Activated T-cell treated with anti-CD3 and anti-CD28 coated beads for 4 hours (primary cell): ENCODE results near the gene CDC16.

Experiments
- DNase-seq: peaks from one replicate; pipeline ENCODE4 v3.0.0-alpha.2; 2020

Gene CDC16

GRCh38 chr13:114264886-114265611, 30.4 kb downstream of the CDC16 start:
- no peak for DNase-seq

GRCh38 chr13:114266241-114266640, 31.5 kb downstream of the CDC16 start:
- no peak for DNase-seq

- DNase-seq: no peak
Observed at GRCh38 chr13:114268344-114269280, 33.9 kb downstream of the CDC16 start.

GRCh38 chr13:114269281-114269770, 34.6 kb downstream of the CDC16 start:
- no peak for DNase-seq

GRCh38 chr13:114272977-114273376, 38.3 kb downstream of the CDC16 start:
- DNase-seq: no peak

GRCh38 chr13:114275304-114275703, 40.6 kb downstream of the CDC16 start:
- DNase-seq: no peak

GRCh38 chr13:114279146-114279545, 44.4 kb downstream of the CDC16 start:
- DNase-seq: no peak

- no peak for DNase-seq
Observed at GRCh38 chr13:114279758-114280355, 45.2 kb downstream of the CDC16 start.

- DNase-seq: peak; percentile 80
Observed at GRCh38 chr13:114281351-114282040, 46.8 kb downstream of the CDC16 start, which contains the start of gene UPF3A. Gene UPF3A, plus strand, starts transcription at chr13:114281601. Its CDS starts 39 bp downstream, at chr13:114281640.

GRCh38 chr13:114282041-114282670, 47.5 kb downstream of the CDC16 start:
- peak; percentile 3 for DNase-seq

- no peak for DNase-seq
Observed at GRCh38 chr13:114283576-114283975, 48.9 kb downstream of the CDC16 start.

GRCh38 chr13:114284680-114285079, 50.0 kb downstream of the CDC16 start:
- no peak for DNase-seq

GRCh38 chr13:114285166-114285808, 50.6 kb downstream of the CDC16 start:
- no peak for DNase-seq

GRCh38 chr13:114286808-114287207, 52.1 kb downstream of the CDC16 start:
- DNase-seq: no peak

GRCh38 chr13:114288157-114288591, 53.5 kb downstream of the CDC16 start:
- DNase-seq: no peak

- DNase-seq: no peak
Observed at GRCh38 chr13:114296448-114296847, 61.8 kb downstream of the CDC16 start.

GRCh38 chr13:114296902-114297301, 62.2 kb downstream of the CDC16 start:
- no peak for DNase-seq

- no peak for DNase-seq
Observed at GRCh38 chr13:114298866-114299265, 64.2 kb downstream of the CDC16 start.

GRCh38 chr13:114299604-114300305, 65.1 kb downstream of the CDC16 start:
- DNase-seq: no peak

GRCh38 chr13:114303700-114304327, 69.1 kb downstream of the CDC16 start:
- no peak for DNase-seq
